Keratinocyte (primary cell): Measurements from ENCODE around the gene XRCC1.
"Not testable (repeated sequence)": the region's sequence is repeated elsewhere in the genome, so short reads cannot be mapped to it uniquely, and the experiment has no call there.

Source experiments
- EZH2 ChIP-seq: IDR thresholded peaks from one replicate; pipeline ENCODE4 v1.6.1; 2012; ENCODE audit warnings: inconsistent platforms, mild to moderate bottlenecking, low read length, moderate library complexity
- TF ChIP-seq, protein P1 (sequence below), 3 experiments: IDR thresholded peaks in 1 of 3; conservative IDR thresholded peaks in 1 of 3; optimal IDR thresholded peaks in 1 of 3; 2 replicates in 2 of 3; 3 replicates in 1 of 3; pipeline versions ENCODE3 to v1.5.1; 2011; ENCODE audit warnings: low read length in 3 of 3, mild to moderate bottlenecking in 3 of 3, moderate library complexity in 2 of 3, control low read depth in 1 of 3, inconsistent platforms in 1 of 3; ENCODE audit not compliant: insufficient read depth in 2 of 3; ENCODE audit errors: extremely low read depth in 1 of 3

DNA sequence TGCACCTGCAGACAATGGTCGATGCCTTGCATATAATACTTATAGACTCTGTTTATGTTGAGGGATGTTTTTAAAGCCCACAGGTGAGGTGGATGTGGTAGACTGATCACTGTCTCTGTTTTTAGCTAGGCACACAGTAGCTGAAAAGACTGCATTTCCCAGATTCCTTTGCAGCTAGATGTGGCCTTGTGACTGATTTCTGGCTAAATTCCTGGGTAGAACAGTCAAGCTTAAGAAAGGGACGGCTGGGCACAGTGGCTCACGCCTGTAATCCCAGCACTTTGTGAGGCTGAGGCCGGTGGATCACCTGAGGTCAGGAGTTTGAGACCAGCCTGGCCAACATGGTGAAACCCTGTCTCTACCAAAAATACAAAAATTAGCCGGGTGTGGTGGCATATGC, 25.0 kb upstream of the XRCC1 start:
- TF ChIP-seq, protein P1, sequence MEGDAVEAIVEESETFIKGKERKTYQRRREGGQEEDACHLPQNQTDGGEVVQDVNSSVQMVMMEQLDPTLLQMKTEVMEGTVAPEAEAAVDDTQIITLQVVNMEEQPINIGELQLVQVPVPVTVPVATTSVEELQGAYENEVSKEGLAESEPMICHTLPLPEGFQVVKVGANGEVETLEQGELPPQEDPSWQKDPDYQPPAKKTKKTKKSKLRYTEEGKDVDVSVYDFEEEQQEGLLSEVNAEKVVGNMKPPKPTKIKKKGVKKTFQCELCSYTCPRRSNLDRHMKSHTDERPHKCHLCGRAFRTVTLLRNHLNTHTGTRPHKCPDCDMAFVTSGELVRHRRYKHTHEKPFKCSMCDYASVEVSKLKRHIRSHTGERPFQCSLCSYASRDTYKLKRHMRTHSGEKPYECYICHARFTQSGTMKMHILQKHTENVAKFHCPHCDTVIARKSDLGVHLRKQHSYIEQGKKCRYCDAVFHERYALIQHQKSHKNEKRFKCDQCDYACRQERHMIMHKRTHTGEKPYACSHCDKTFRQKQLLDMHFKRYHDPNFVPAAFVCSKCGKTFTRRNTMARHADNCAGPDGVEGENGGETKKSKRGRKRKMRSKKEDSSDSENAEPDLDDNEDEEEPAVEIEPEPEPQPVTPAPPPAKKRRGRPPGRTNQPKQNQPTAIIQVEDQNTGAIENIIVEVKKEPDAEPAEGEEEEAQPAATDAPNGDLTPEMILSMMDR (optimal IDR thresholded peaks at IDR 0.05 in 1 of 3, IDR thresholded peaks at IDR 0.05 in 1 of 3, conservative IDR thresholded peaks at IDR 0.05 in 1 of 3; ENCODE audit: extremely low read depth in 1 of 3, insufficient read depth in 2 of 3, low read length in 3 of 3) = not testable (repeated sequence)
- TF ChIP-seq EZH2 = not testable (repeated sequence)
